Fibroblast of mammary gland (primary cell): Measurements from ENCODE around the gene QPCT.
A peak's percentile ranks its signal among the peaks of the same experiment; 100 is the strongest.

Experiments used
- DNase-seq: peaks from one replicate; pipeline ENCODE4 v3.0.0-alpha.2; 2010; ENCODE audit warnings: low read depth
- H3K4me3 ChIP-seq: 2 replicates; pipeline ENCODE4 v1.5.1; 2011; ENCODE audit warnings: low read depth, mild to moderate bottlenecking, low read length, moderate library complexity; ENCODE audit not compliant: control insufficient read depth
- TF ChIP-seq, protein P1 (sequence below): conservative IDR thresholded peaks from 2 replicates; pipeline ENCODE4 v1.5.1; 2011; ENCODE audit warnings: low read depth, low read length, inconsistent platforms; ENCODE audit not compliant: control insufficient read depth, insufficient read depth

The QPCT gene

DNA sequence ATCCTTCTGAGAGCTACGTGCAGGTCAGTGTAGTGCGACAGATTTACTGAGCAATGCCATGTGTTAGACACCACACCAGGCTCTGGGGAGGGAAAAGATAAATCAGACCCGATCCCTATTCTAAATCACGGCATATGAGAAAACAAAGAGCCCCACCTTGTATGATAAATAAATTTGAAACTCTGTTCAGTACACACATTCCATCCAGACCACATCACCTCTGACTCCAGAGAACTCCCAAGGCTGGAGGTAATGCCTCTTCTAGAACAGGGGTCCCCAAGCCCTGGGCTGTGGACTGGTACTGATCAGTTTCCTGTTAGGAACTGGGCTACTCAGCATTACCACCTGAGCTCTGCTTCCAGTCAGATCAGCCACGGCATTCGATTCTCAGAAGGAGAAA is 77.3 kb downstream of the QPCT start:
- TF ChIP-seq, protein P1, sequence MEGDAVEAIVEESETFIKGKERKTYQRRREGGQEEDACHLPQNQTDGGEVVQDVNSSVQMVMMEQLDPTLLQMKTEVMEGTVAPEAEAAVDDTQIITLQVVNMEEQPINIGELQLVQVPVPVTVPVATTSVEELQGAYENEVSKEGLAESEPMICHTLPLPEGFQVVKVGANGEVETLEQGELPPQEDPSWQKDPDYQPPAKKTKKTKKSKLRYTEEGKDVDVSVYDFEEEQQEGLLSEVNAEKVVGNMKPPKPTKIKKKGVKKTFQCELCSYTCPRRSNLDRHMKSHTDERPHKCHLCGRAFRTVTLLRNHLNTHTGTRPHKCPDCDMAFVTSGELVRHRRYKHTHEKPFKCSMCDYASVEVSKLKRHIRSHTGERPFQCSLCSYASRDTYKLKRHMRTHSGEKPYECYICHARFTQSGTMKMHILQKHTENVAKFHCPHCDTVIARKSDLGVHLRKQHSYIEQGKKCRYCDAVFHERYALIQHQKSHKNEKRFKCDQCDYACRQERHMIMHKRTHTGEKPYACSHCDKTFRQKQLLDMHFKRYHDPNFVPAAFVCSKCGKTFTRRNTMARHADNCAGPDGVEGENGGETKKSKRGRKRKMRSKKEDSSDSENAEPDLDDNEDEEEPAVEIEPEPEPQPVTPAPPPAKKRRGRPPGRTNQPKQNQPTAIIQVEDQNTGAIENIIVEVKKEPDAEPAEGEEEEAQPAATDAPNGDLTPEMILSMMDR = no peak
- no peak overlapping the region for H3K4me3 ChIP-seq
- DNase-seq = peak; percentile 3

DNA sequence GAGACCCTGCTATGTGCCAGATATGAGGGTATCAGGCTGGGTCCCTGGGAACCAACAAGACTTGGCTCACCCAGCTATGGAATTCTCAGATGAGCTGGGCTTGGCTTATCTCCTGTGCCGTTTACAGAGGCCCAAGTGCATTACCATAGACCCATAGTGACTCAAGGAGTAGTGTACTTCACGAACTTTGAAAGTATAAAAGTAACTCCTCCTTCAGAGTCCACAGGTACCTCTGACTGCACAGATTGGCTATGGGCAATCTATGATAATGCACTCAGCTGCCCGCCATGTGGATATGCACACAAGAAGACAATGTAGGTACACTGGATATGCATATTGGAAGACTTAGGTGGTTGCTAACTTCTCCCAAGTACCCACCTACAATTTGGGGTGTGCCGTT is 78.4 kb downstream of the QPCT start:
- DNase-seq = no peak
- TF ChIP-seq, protein P1 = no peak
- H3K4me3 ChIP-seq = no peak overlapping the region
